HPDE6-E6E7 (cell line): ENCODE results near the gene GSTO1.

Source experiments
- DNase-seq: peaks from one replicate; pipeline ENCODE4 v3.0.0; 2011; ENCODE audit warnings: missing footprints; ENCODE audit errors: extremely low spot score

Gene GSTO1

GRCh38 chr10:104274762-104275721 lies 20.4 kb downstream of the GSTO1 start:
- peak; percentile 79 for DNase-seq

DNA sequence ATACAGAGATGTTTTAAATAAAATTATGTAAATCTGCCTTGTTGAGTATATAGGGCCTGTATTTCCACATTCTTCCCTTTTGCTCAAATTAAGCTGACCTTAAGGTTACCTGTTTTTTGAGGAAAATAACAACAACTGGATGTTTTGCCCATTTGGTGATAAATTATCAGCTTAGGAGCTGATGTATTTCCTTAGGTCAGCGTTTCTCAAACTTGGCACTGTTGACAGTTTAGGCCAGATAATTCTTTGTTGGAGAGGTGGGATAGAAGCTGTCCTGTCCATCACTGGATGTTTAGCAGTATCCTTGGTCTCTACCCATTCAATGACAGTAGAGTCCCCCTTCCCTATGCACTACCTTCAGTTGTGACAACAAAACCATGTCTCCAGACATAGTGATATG lies 21.5 kb downstream of the GSTO1 start:
- DNase-seq: no peak

GRCh38 chr10:104277785-104278184 lies 23.1 kb downstream of the GSTO1 start:
- DNase-seq: no peak

DNA sequence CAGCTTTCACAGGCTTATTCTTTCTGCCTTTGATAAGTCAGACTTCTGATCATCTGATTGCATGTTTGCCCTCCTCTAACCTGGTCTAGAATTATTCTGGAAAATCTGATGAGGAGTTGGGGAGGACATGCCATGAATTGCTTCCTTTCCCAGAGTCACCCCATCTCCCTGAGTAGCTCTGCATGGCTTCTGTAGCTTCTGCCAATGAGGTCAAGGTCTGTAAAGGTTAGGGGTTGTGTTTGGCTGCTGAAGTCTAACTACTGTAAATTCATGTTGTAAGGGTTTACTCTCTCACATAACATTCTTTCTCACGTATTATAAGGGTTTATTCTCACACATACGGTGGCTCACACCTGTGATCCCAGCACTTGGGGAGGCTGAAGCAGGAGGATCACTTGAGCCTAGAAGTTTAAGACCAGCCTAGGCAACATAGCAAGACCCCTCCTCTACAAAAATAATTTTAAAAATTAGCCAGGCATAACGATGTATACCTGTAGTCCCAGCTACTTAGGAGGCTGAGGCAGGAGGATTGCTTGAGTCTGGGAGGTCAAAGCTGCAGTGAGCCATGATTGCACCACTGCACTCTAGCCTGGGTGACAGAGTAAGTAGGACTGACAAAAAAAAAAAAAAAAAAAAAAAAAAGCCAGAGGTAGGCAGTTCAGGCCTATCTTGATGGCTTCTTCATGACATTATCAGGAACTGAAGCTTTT lies 25.0 kb downstream of the GSTO1 start:
- no peak for DNase-seq

DNA sequence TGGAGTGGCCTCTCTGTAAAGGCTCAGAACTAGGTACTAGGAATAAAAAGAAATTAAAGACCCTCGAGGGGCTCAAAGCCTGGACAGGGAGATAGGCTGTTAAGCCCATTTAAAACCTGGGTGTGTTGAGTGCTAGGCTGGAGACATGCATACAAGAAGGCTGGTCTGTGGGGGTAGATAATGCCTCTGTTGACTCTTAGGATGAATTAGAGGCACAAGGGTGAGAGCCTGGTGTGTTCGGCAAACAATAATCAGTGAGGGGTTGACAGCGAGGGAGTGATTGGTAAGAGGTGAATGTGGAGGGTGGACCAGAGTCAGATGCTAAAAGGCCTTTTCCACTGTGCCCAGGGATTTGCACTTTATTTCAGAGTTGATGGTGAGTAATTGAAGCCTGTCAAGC lies 27.0 kb downstream of the GSTO1 start:
- DNase-seq: no peak

- DNase-seq: no peak
Measured at GRCh38 chr10:104284846-104285245, 30.2 kb downstream of the GSTO1 start.

DNA sequence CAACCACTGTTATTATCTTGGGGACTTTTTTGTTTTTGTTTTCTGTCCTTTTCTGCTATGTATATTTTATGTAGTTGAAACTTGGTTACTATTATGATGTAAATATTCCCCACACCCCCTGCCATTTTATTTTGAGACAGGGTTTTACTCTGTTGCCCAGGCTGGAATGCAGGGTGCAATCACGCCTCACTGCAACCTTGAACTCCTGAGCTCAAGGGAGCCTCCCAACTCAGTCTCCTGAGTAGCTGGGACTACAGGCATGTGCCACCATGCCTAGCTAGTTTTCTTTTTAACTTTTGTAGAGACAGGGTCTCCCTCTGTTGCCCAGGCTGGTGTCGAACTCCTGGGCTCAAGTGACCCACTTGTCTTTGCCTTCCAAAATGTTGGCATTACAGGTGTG lies 32.2 kb downstream of the GSTO1 start:
- DNase-seq: no peak

DNA sequence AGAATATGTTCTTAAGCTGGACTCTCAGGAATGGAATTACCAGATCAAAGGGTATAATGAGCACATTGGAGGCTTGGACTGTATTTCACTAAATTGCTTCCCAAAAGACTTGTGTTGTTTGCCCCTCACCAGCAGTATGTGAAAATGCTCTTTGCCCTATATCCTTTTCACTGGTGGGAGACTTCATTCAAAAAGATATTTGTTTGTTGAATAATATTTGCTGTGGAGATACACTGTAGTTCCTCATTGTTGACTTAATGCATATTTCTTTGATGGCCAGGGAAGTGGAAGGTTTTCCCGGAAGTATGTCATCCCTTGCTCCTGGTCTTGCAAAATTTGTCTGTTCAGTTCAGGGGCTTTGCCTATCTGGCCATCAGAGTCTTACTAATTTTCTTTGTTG lies 33.7 kb downstream of the GSTO1 start:
- no peak for DNase-seq

DNA sequence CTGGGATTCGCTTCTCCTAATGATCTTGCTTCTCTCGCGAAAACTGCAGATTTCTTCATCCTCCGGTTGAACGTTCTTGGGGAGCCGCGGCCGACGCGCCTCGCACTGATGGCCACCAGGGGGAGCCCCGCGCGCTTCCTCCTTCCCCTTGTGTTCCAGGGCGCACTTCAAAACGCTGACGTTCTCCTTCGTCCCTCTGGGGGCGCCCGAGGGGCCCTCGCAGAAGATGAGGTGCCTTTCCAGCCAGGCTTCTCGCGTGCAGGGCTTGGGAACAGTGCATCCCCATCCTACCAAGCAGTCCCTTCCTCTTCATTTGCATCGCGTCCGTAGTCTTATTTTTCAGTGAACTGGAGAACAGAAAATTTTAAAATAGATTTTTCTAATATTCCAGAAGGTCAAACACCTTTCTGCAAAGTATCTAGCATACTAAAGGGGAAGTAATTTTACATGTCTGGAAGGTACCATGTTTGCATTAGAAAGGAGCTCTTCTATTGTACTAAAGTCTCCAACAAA lies 36.8 kb downstream of the GSTO1 start:
- DNase-seq: peak; percentile 86

- peak; percentile 54 for DNase-seq
Measured at GRCh38 chr10:104293011-104293410, 38.3 kb downstream of the GSTO1 start.

DNA sequence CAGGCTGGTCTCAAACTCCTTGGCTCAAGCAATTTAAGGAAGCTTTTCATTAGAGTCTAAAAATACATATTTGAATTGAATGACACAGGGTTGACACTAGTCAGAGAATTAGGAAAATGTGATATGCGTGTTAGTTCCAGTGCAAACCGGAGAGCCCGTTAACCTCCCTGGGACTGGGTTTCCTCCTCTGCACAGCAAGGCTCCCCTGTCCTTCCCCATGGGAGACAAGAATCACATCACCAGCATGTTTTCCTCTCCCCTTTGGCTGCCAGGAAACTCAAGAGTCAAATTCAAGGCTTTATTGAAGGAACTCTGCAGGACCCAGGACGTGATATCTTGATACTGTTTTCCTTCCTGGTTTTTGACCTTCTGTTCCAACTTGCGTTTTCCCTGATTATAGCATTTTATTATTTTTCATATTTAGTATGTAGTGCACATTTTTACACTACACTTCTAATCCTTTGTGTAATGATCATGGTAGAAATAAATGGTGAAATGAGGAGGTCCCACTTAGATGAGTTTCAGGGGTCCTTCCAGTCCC lies 39.2 kb downstream of the GSTO1 start:
- no peak for DNase-seq

- no peak for DNase-seq
Measured at GRCh38 chr10:104296687-104297436, 42.2 kb downstream of the GSTO1 start.

GRCh38 chr10:104297697-104298660 lies 43.3 kb downstream of the GSTO1 start:
- no peak for DNase-seq

GRCh38 chr10:104299031-104299904 lies 44.6 kb downstream of the GSTO1 start:
- DNase-seq: no peak

- DNase-seq: no peak
Measured at GRCh38 chr10:104300002-104300735, 45.5 kb downstream of the GSTO1 start.

DNA sequence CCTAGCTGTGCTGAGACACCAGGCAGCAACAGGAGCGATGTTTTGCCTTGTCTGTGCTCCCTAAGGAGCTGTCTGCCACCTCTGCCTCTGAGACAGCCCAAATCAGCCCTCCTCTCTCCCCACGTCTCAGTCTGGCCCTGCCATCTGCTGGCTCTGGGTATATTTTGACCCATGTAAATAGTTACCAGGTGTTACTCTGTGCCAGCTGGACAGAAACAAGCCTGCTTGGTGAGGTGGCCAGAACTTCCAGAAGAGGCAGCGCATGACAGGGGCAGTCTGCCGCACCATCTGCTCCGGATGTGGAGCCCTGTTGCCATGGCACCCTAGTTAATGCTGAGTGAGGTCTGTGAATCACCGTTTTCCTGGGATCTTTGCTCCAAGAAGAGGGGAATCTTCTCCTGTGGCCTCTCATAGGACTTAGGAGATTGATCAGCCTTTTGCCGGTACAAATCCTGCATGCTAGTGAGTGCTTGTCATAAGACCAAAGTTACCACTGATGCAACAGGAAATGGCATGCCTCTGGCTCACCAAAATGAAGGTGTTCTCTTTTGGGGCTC lies 46.1 kb downstream of the GSTO1 start:
- peak; percentile 54 for DNase-seq

GRCh38 chr10:104301907-104302690 lies 47.4 kb downstream of the GSTO1 start:
- DNase-seq: no peak
